ENCODE results near the gene LRP1B.

GRCh38 chr2:141569941-141570340, 560.9 kb downstream of the LRP1B start:
- TF ChIP-seq CREB5 (CRISPR knock-in tag; IDR thresholded peaks at IDR 0.05; ENCODE audit: low read depth) (no peak), PATZ1 (CRISPR knock-in tag; IDR thresholded peaks at IDR 0.05; ENCODE audit: borderline replicate concordance) (no peak), TOX (CRISPR knock-in tag; IDR thresholded peaks at IDR 0.05; ENCODE audit: borderline replicate concordance) (no peak), CSRNP3 (CRISPR knock-in tag; IDR thresholded peaks at IDR 0.05) (no peak), ARNTL (CRISPR knock-in tag; IDR thresholded peaks at IDR 0.05; ENCODE audit: borderline replicate concordance, low read depth) (no peak), ESRRG (CRISPR knock-in tag; IDR thresholded peaks at IDR 0.05) (no peak), CSDC2 (CRISPR knock-in tag; IDR thresholded peaks at IDR 0.05) (no peak), ZNF565 (CRISPR knock-in tag; conservative IDR thresholded peaks at IDR 0.05; ENCODE audit: low read depth) (no peak), ZFP30 (CRISPR knock-in tag; IDR thresholded peaks at IDR 0.05) (no peak)

Data from SK-N-SH treated with all-trans-retinoic acid at 6 μM for 48 hours (cell line).